VCaP (cell line): Measurements from ENCODE around the gene NBEAL2.

ENCODE experiments used
- H3K27ac ChIP-seq: fragments of 450-650 bp; 2 replicates; pipeline ENCODE4 v1.5.1; 2017
- TF ChIP-seq, protein P1 (sequence below): fragments of 450-650 bp; conservative IDR thresholded peaks from 2 replicates; pipeline ENCODE4 v1.5.1; 2017; ENCODE audit warnings: mild to moderate bottlenecking, moderate library complexity

Gene NBEAL2

DNA sequence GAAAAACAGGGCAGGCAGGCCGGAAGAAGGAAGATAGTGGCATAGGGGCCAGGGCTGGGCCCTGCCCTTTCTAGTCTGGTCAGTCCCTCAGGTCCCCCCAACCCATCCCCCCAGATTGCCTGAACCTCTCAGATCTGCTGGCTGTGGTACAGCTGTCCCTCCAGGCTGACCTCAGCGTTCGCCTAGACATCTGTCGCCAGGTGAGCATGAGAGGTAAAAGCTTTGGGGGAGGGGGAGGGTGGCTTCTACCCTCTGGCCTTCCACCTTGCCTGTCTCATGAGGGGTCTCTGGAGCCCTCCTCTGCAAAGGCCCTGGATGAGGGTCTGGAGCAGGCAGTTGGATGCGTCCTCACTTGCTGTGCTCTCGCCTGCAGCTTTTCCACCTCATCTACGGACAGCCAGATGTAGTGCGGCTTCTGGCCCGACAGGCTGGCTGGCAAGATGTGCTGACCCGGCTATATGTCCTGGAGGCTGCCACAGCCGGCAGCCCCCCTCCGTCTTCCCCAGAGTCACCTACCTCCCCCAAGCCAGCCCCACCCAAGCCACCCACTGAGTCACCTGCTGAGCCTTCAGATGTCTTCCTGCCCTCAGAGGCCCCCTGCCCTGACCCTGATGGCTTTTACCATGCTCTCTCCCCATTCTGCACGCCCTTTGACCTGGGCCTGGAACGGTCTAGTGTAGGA, 20.2 kb downstream of the NBEAL2 start:
- no peak overlapping the region for H3K27ac ChIP-seq

DNA sequence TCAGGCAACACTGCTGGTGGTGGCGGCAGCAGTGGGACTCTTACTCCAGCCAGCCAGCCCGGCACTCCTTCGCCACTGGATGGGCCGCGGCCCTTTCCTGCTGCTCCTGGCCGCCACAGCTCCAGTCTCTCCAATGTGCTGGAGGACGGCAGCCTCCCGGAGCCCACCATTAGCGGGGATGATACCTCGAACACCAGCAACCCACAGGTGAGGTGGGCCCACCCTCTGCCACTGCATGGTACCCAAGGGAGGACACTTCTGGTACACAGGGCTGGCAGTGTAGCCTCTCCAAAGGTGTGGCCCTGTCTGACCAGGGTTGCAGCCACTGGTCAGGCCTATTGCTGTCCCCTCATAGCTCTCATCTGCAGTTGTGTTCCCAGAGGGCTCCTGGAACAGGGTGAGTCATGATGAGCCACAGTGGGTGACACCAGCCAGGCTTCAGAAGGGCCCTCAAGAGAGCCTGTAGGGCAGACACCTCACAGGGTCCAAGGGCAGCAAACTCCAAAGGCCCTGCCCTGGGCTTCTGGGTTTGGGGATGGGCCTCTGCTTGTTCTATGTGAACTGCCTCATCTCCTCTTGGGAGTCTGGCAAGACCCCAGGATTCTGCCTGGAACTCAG, 20.8 kb downstream of the NBEAL2 start:
- TF ChIP-seq, protein P1, sequence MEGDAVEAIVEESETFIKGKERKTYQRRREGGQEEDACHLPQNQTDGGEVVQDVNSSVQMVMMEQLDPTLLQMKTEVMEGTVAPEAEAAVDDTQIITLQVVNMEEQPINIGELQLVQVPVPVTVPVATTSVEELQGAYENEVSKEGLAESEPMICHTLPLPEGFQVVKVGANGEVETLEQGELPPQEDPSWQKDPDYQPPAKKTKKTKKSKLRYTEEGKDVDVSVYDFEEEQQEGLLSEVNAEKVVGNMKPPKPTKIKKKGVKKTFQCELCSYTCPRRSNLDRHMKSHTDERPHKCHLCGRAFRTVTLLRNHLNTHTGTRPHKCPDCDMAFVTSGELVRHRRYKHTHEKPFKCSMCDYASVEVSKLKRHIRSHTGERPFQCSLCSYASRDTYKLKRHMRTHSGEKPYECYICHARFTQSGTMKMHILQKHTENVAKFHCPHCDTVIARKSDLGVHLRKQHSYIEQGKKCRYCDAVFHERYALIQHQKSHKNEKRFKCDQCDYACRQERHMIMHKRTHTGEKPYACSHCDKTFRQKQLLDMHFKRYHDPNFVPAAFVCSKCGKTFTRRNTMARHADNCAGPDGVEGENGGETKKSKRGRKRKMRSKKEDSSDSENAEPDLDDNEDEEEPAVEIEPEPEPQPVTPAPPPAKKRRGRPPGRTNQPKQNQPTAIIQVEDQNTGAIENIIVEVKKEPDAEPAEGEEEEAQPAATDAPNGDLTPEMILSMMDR, result no peak
- H3K27ac ChIP-seq, result no peak overlapping the region

More for the DNA sequence above, 20.2 kb downstream of the NBEAL2 start:
- TF ChIP-seq, protein P1, result no peak

DNA sequence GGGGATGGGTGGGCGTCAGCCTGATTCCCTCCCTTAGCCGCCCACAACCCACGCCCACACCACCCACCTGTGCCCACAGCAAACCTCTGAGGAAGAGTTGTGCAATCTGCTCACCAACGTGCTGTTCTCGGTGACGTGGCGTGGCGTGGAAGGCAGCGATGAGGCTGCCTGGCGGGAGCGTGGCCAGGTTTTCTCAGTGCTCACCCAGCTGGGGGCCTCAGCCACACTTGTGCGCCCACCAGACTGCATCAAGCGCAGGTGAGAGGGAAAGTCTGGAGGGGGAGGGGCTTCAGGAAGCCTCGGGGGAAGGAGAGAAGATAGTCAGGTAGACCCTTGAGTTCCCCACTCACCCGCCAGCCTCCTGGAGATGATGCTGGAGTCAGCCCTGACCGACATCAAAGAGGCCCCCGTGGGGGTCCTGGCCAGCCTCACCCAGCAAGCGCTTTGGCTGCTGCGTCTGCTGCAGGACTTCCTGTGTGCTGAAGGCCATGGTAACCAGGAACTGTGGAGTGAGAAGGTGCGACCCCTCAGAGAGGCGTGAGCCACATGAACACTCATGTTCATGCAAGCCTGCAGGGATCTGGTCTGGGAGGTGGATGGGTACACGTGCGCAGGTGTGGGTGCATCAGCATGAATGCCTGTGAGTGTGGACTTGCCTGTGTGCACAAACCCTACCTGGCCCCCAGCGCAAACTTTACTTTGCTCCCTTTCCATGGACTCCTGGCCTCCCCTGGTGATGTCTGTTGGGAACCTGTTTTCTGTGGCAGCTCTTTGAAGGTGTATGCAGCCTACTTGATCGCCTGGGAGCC, 21.7 kb downstream of the NBEAL2 start:
- TF ChIP-seq, protein P1, result no peak
- H3K27ac ChIP-seq, result no peak overlapping the region

DNA sequence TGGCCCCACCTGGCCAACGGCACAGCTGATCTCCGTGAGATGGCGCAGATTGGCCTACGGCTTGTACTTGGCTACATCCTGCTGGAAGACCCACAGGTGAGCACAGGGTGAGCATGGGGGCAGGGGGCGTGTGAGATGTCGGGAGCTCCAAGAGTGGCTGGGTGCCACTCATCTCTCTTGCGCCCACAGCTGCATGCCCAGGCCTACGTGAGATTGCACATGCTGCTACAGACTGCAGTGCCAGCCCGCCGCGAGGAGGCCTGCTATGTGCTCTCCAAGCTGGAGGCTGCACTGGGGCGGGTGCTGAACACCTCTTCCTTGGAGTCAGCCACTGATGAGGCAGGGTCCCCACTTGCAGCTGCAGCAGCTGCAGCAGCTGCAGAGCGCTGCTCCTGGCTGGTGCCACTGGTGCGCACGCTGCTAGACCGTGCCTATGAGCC, 22.3 kb downstream of the NBEAL2 start:
- no peak overlapping the region for H3K27ac ChIP-seq
- TF ChIP-seq, protein P1, result no peak

DNA sequence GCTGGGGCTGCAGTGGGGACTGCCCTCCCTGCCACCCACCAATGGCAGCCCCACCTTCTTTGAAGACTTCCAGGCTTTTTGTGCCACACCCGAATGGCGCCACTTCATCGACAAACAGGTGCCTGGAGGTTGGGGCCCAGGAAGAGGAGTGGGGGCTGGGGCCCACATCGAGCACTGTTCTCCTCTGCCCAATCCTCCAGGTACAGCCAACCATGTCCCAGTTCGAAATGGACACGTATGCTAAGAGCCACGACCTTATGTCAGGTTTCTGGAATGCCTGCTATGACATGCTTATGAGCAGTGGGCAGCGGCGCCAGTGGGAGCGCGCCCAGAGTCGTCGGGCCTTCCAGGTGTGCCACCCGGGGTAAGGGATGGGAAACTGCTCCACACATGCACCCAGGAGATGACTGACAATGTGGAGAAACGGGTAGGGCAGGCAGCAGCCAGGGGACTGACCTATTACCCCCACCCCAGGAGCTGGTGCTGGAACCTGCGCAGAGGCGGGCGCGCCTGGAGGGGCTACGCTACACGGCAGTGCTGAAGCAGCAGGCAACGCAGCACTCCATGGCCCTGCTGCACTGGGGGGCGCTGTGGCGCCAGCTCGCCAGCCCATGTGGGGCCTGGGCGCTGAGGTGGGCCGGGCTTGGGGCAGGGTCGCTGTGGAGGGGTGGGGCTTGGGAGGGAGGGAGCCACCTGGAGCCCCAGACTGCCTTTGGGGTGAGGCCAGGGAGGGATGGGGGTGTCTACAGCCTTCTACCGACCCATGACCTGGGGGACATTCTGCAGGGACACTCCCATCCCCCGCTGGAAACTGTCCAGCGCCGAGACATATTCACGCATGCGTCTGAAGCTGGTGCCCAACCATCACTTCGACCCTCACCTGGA, 22.9 kb downstream of the NBEAL2 start:
- TF ChIP-seq, protein P1, result no peak
- no peak overlapping the region for H3K27ac ChIP-seq

DNA sequence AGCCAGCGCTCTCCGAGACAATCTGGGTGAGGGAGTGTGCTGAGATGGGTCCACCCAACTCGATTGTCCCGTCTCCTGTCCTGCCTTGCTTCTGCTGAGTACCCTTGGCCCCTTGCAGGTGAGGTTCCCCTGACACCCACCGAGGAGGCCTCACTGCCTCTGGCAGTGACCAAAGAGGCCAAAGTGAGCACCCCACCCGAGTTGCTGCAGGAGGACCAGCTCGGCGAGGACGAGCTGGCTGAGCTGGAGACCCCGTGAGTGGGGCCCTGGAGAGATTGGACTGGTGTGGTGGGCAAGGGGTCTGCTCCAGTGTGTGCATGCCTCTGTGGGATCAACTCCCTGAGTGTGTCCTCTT, 23.6 kb downstream of the NBEAL2 start:
- TF ChIP-seq, protein P1, result no peak
- H3K27ac ChIP-seq, result no peak overlapping the region
